ENCODE measurements around the gene VPS13A. TPM values are rescaled to one million over a fixed set of nuclear protein-coding genes. Genes with fewer than 3 reads are reported as not detected.

VPS13A gene
- total and polyA plus RNA-seq, 8 donors = 7.4 to 19.1 (median 15.6) TPM

DNA sequence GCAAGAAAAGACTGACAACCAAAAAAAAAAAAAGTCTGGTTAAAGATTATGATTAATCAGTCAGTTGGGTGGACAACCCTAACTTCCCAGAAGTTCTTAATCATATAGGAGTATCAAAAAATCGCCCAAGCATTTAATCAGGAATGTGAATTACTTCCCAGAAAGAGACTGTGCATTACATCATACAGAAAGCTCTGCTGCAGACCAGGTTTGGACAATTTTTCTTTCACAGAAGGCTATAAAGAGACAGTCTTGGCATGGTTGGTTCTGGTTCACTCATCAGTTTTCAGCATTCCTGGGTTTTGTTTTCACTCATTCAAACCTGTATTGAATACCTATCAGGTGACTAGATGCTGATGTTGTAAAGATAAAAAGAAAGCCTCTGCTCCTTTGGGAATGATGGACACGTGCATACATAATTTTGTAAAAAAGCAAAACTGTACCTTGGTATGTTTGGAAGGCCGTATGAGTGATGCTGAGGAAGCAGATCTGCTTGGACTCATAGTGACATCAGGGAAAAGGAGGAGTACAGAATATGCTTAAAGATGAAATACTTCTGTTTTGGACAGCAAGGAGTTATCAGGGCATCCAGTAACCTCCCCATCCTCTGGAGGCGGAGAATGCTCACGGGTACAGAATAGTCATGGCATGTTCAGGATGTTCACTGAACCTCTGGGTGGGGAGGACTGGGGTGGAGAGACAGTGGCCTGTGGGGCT is 292.3 kb downstream of the VPS13A start:
- 55 to 69% methylated on average over 5 of the region's 5 CpGs for WGBS, 2 donors
- peak in 1 of 4 donors; percentile 60 for ATAC-seq
- H3K9me3 ChIP-seq = no peaks in the 10 kb centered on the region
- H3K27ac ChIP-seq = no peak overlapping the region
- no peaks in the 10 kb centered on the region for H3K4me1 ChIP-seq
- no peaks in the 10 kb centered on the region for H3K36me3 ChIP-seq
- TF ChIP-seq, protein P1, sequence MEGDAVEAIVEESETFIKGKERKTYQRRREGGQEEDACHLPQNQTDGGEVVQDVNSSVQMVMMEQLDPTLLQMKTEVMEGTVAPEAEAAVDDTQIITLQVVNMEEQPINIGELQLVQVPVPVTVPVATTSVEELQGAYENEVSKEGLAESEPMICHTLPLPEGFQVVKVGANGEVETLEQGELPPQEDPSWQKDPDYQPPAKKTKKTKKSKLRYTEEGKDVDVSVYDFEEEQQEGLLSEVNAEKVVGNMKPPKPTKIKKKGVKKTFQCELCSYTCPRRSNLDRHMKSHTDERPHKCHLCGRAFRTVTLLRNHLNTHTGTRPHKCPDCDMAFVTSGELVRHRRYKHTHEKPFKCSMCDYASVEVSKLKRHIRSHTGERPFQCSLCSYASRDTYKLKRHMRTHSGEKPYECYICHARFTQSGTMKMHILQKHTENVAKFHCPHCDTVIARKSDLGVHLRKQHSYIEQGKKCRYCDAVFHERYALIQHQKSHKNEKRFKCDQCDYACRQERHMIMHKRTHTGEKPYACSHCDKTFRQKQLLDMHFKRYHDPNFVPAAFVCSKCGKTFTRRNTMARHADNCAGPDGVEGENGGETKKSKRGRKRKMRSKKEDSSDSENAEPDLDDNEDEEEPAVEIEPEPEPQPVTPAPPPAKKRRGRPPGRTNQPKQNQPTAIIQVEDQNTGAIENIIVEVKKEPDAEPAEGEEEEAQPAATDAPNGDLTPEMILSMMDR (IDR thresholded peaks at IDR 0.05) = no peak
- intact Hi-C loops (cut with DNase I) = no loop called here
- no peak for FAIRE-seq
- no peak for DNase-seq
- no peak overlapping the region for H3K4me3 ChIP-seq
- H3K27me3 ChIP-seq = no peaks in the 10 kb centered on the region

Other genes with a start within 250 kb of the VPS13A start
- not detected for gene FOXB2, start 157.9 kb upstream of the VPS13A start, total RNA-seq
- not detected for gene FOXB2, start 157.9 kb upstream of the VPS13A start, polyA plus RNA-seq

All from pancreas (tissue), 10 donors.